GM21526 (cell line): ENCODE data around the gene DES.

Experiments used
- ATAC-seq: cut with Tn5 transposase; IDR thresholded peaks from one replicate; pipeline ENCODE4 v1.9.1; 2021; ENCODE audit warnings: moderate library complexity; ENCODE audit not compliant: unreplicated experiment, low FRiP score

DES gene

DNA sequence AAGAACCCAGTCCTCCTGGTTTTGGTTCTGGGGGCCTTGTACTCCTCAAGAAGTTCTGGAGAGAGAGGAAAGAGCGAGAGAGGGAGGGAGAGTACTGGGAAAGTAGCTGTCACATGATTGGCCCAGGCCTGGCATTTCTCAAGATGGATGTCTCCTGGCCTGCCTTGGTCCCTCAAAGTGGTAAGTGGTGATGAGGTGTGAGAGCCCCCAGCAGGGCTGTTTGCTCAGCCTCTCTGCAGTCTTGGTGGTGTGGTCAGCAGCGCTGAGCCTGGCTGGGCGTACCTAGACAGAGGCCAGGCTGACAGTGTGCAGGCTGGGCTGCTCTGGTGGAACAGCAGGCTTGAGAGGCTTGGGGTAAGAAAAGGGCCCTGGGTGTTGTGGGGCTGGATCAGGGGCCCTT, 19.0 kb downstream of the DES start:
- ATAC-seq, result no peak

GRCh38 chr2:219437690-219438206, 19.6 kb downstream of the DES start:
- ATAC-seq, result no peak

DNA sequence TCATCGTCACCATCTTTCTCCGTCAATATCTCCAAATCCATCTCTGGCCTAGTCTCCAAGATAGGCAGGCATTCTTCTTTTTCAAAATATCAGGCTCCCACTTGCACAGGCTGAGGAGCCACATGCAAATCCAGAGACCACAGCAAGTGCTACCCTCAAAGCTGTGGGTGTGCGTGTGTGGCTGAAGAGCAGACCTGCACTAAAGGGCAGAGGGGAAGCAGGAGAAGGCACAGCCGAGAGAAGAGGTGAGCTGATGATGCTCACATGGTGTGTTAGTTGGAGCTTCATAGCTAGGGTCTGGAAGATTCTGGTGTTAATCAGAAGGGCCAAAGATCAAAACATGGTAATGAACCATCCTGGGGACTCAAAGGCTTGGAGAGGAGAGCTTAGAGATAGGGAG, 20.3 kb downstream of the DES start:
- ATAC-seq, result no peak

- ATAC-seq, result no peak
These were observed 21.3 kb downstream of the DES start for GRCh38 chr2:219439506-219439905.

DNA sequence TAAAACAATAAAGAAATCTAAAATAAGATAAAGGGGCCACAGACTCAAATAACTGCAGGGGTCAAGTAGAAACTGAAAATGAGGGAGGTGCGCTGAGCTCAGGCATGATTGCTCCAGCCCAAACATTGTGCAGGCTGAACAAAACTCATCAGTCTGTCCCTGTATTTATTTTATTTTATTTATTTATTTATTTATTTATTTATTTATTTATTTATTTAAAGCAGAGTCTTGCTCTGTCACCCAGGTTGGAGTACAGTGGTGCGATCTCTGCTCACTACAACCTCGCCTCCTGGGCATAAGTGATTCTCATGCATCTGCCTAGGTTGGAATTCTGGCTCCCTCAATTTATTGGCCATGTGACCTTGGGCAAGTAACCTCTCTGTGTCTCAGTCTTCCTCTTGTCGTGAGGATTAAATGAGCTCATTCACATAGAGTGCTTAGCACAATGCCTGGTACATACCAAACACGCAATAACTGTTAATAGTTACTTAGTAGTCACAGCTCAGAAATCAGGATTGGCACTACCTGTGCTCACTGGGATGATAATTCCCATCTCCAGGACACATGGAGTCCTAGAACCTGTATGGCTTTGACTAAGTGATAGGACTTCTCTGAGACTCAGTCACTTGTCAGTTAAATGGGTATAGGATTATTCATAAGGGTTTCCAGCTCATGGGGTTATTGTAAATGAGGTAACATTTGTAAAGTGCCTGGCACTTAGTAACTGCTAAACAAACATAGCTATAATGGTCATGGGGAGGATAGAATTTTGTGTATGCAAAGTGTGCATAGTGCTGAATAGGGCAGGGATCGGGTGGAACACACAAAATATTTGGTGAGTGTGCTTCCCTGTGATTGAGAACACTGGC, 22.4 kb downstream of the DES start:
- no peak for ATAC-seq

DNA sequence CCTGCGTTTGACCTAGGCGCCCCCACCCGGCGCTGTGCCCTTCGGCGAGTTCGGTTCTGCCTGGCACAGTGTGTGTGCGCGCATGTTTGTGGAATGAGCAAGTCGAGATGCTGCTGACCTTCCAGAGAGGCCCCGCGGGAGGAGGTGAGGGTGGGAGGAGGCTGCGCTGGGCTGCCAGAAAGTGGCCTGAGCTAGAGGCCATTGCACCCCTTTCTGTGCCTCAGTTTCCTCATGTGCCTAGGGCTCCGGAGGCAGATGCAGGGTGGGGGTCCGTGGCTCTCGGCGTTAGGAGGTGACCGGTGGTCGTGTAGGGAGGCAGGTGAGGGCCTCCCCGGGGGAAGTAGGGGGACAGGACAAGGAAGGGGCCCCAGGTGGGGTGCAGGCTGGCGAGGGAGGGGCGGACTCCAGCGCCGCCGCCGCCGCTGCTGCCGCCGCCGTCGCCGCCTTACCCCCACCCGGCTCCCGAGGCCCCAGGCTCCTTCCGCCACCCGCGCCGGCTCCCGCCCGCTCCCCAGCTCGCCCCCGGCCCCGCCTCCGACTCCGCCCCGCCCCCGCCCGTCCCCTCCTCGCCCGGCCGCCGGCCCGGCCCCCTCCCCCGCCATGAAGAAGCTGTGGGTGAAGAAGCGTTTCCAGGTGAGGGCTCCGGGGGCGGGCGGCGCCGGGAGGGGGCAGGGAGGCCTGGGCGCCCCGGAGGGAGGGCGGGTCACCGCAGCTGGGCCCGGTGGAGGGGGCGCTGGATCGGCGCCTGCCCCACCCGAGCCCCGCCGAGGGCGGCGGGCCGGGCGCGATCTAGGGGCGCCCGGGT, 23.5 kb downstream of the DES start:
- no peak for ATAC-seq

GRCh38 chr2:219442256-219443015, 24.3 kb downstream of the DES start:
- ATAC-seq, result no peak

GRCh38 chr2:219443016-219443696, 25.0 kb downstream of the DES start:
- ATAC-seq, result no peak

- no peak for ATAC-seq
These were observed 25.5 kb downstream of the DES start for GRCh38 chr2:219443697-219444023.

DNA sequence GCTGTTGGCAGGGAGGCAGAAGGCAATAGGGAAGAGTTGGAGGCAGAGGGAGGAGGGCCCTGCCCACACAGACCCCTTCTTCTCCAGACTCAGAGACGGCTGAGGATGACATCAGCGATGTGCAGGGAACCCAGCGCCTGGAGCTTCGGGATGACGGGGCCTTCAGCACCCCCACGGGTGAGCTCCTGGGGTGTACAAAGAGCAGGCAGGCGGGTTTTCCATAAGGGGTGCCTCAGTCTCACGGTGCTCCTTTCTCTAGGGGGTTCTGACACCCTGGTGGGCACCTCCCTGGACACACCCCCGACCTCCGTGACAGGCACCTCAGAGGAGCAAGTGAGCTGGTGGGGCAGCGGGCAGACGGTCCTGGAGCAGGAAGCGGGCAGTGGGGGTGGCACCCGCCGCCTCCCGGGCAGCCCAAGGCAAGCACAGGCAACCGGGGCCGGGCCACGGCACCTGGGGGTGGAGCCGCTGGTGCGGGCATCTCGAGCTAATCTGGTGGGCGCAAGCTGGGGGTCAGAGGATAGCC, 26.5 kb downstream of the DES start:
- no peak for ATAC-seq

DNA sequence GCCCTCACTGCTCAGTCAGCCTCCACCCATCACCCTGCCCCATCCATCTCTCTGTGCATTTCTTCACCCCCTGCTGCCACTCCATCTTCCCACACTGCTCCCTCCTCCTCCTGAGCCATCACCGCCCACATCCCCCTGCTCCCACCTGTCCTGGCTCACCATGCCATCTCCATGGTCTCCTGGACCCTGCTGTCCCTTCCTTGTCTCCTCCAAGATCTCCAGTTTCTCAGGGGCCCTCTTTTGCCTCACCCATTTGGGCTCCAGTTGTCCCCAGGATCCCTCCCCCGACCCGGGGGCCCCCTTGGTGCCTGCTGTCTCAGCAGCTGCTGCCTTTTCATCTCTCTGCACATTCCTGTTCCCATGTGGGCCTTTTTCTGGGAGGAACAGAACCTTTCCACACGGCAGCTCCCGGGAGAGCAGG, 27.1 kb downstream of the DES start:
- ATAC-seq, result no peak

DNA sequence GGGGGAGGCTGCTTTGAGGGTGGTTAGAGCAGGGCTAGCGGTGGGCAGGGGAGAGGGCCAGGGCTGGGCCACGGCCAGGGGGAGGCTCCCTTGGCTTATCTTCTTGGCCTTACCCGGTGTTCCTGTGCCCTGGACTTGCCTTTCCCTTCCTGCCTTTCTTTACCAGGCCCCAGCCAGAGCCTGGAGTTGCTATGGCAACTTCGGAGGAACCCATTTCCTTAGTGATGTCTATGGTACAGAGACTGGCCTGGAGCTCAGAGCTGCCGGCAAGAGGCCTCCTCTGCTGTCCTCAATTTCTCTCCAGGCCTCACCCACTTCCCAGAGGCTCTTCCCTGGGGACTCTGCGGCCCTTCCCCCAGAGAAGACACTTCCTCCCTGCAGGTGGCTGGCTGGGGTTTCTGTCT, 27.9 kb downstream of the DES start:
- ATAC-seq, result no peak

GRCh38 chr2:219446689-219447088, 28.5 kb downstream of the DES start:
- ATAC-seq, result no peak

DNA sequence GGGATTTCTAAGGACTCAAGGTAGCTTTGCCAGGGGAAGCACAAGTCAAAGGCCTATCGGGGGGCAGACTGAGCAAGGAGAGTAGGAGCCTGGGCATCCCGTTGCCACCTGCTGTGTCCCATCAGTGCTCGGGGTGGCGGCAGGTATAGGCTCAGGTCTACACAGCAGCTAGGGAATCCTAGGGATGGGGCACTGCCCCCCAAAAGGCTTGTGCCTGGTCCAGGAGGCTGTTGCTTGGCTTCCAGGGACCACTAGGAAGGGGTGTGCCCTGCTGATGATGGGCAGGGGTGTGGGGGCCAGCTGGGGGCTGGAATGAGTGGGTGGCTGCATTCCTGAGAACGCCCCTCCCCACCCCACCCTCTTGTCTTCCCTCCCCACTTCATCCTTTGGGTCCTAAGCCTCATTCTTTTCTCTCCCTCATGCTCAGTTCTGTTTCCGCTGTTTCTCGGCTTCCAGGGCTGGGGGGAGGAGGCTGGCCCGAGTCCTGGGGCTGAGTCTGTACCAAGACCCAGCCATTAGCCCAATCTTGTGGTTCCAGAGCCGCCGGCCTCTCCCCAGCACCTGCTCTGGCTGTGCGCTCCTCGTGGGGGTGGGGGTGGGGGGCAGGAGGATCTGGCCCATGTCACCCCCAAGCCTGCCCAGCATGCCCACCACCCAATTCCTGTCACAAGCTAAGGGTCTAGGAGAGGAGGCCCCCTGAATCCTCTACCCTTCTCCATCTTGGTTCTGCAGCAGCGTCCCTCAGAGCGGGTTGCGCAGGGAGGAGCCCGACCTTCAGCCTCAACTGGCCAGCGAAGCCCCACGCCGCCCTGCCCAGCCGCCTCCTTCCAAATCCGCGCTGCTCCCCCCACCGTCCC, 29.3 kb downstream of the DES start:
- ATAC-seq, result no peak

DNA sequence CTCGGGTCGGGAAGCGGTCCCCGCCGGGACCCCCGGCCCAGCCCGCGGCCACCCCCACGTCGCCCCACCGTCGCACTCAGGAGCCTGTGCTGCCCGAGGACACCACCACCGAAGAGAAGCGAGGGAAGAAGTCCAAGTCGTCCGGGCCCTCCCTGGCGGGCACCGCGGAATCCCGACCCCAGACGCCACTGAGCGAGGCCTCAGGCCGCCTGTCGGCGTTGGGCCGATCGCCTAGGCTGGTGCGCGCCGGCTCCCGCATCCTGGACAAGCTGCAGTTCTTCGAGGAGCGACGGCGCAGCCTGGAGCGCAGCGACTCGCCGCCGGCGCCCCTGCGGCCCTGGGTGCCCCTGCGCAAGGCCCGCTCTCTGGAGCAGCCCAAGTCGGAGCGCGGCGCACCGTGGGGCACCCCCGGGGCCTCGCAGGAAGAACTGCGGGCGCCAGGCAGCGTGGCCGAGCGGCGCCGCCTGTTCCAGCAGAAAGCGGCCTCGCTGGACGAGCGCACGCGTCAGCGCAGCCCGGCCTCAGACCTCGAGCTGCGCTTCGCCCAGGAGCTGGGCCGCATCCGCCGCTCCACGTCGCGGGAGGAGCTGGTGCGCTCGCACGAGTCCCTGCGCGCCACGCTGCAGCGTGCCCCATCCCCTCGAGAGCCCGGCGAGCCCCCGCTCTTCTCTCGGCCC, 30.1 kb downstream of the DES start:
- ATAC-seq, result no peak

DNA sequence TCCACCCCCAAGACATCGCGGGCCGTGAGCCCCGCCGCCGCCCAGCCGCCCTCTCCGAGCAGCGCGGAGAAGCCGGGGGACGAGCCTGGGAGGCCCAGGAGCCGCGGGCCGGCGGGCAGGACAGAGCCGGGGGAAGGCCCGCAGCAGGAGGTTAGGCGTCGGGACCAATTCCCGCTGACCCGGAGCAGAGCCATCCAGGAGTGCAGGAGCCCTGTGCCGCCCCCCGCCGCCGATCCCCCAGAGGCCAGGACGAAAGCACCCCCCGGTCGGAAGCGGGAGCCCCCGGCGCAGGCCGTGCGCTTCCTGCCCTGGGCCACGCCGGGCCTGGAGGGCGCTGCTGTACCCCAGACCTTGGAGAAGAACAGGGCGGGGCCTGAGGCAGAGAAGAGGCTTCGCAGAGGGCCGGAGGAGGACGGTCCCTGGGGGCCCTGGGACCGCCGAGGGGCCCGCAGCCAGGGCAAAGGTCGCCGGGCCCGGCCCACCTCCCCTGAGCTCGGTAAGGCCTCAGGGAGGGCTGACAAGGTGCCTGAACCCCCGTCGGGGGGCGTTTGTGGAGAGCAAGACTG, 30.7 kb downstream of the DES start:
- no peak for ATAC-seq

DNA sequence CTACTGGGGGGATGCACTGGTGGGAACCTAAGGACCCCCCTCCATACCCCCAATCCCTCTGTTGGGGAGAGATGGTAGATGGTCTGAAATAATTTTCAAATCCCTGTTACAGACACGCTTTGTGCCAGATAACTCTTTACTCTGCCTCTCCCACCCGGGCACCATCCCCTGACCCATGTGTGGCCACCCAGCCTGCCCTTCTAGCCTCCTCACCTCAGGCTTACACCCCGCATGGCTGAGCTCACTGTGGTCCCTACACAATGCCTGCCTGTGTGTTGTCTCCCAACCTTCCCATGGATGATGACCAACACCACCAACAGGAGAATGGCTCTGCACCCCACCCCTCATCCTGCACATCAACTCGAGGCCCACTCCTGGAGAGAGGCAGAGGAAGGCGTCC, 31.4 kb downstream of the DES start:
- no peak for ATAC-seq

GRCh38 chr2:219451661-219452360, 33.6 kb downstream of the DES start:
- ATAC-seq, result no peak
